Cerebellar cortex (tissue), 1 donor: Measurements from ENCODE around the gene ZNF516.

Experiments used
- DNase-seq: peaks from one replicate; pipeline ENCODE4 v3.0.0-alpha.2; 2015; ENCODE audit warnings: low spot score

Gene ZNF516

GRCh38 chr18:76506974-76507764 is 12.1 kb upstream of the ZNF516 start:
- DNase-seq, result no peak

- DNase-seq, result no peak
These were observed 11.4 kb upstream of the ZNF516 start for GRCh38 chr18:76506395-76506794.

- DNase-seq, result no peak
These were observed 10.6 kb upstream of the ZNF516 start for GRCh38 chr18:76505614-76506013.

- DNase-seq, result no peak
These were observed 9.7 kb upstream of the ZNF516 start for GRCh38 chr18:76504749-76505148.

- no peak for DNase-seq
These were observed 8.8 kb upstream of the ZNF516 start for GRCh38 chr18:76503649-76504386.

DNA sequence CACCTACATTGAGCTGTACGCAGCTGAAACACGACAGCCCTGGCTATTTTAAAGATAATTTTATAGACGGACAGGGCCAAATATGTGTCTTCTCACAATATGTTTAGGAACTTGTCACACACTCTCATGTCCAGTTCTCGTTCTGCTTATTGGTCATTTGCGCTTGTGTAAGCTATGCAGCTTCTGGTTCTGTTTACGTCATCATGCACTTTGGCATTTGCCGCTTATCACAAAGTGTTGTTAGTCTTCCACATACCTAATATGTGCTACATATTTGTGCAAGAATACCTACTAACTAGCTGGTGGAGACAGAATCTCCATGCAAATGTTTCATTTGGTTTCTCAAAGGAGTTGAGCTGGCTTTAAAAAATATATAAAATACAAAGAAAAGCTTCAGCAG is 7.5 kb upstream of the ZNF516 start:
- no peak for DNase-seq

GRCh38 chr18:76499637-76500340 is 4.7 kb upstream of the ZNF516 start:
- no peak for DNase-seq

- DNase-seq, result no peak
These were observed 4.0 kb upstream of the ZNF516 start for GRCh38 chr18:76499021-76499420.

GRCh38 chr18:76498064-76498463 is 3.0 kb upstream of the ZNF516 start:
- no peak for DNase-seq

- DNase-seq, result no peak
These were observed 2.0 kb upstream of the ZNF516 start for GRCh38 chr18:76497021-76497420.

- DNase-seq, result no peak
These were observed 1.3 kb upstream of the ZNF516 start for GRCh38 chr18:76496194-76496890.

- no peak for DNase-seq
These were observed 572 bp upstream of the ZNF516 start for GRCh38 chr18:76495435-76496193.

DNA sequence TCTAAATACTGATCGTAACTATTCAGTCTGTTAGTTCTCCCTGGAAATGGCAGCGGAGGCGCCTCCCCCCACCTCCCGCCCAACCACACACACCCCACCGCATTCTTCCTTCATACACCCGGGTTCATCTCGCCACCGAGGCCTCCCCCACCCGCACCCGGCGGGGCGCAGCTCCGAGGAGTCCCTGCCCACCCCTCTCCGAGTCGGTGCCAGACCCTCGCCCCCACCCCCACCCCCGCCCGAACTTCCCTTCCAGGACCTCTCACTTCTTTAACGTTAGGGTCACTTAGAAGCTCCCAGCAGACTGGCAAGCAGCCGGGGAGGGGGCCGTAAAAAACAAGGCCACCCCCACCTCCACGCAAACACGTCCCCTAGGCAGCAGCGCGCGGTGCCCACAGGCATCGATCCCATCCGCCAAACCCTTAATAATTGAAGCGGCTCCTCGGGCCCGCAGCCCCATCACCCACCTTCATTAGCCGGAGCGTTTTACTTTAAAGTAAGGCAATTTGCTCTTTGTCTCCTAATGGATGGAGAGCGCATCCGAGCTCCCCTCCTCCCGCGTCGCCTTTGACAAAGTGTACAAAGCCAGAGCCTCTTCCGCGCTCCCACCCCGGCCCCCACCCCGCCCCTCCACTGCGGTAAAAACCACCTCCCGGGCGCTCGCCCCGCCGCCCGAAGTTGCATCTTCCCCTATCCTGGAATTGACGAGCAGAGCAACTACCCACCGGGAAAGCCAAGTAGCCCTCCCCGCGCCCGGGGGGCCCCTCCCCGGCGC is 624 bp downstream of the ZNF516 start:
- peak; percentile 24 for DNase-seq

DNA sequence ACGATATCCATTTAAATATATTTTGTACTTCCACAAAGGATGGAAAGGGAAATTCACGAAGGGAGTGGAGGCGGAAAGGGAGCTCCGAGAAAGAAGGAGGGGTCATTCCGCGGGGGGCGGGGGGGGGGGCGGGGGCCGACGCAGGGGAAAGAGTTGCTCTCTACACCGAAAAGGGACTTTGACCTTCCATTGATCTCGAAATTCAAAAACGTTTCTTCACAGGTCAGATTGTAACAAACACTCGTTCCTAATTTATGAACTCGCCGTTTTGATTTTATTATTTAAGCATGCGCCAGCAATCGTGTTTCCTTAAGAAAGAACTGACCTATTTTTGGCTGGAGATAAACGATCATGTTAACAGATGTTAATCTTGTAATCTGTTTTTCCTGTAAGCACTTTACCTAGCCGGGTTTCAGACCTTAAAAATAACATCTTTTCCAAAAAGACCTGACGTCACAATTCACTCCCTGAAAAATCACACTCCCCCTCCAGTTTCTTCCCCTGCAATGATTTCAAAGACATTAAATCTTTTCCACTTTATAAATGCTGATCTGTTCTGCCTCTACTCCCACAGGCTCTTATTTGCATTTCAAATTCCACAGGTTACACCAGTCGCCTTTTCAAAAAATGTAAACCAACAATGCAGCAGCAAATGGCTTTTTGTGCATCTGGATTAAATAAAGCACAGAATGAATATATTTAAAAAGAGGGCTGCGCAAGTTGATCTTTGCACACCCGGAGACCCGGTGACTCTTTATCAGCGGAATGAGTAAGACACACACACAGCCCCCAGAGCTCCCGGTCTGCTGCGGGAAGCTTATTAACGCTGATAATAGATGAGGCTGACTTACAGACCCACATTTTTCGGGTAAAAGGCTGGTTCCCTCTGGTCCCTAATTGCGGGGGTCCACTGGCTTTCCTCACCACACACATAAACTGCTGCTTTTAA is 1.6 kb downstream of the ZNF516 start:
- DNase-seq, result peak; percentile 19

GRCh38 chr18:76492669-76493212 is 2.3 kb downstream of the ZNF516 start:
- DNase-seq, result peak; percentile 91

- DNase-seq, result peak; percentile 34
These were observed 3.0 kb downstream of the ZNF516 start for GRCh38 chr18:76491776-76492668.

DNA sequence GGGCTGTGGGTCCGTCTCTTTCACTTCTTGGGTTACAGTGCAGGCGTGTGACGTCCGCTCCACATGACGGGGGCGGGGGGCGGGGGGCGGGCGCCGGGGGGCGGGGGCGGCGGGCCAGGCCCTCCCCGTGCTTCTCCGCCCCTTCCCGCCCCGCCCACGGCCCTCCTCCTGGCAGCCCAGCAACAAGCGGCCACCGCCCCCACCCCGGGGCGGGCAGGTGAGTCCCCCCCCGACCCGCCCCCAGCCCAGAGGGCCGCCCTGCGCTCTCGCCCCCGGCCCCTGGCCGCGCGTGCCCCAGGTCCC is 3.6 kb downstream of the ZNF516 start:
- DNase-seq, result peak; percentile 27
